LoVo (cell line): Measurements from ENCODE around the gene SOS2.
"Not testable (repeated sequence)": the region's sequence is repeated elsewhere in the genome, so short reads cannot be mapped to it uniquely, and the experiment has no call there.

Experiments used
- DNase-seq: peaks from one replicate; pipeline ENCODE4 v3.0.0-alpha.2; 2016; ENCODE audit warnings: low spot score

The SOS2 gene

GRCh38 chr14:50085570-50086320 is 145.6 kb downstream of the SOS2 start:
- DNase-seq, result no peak

- no peak for DNase-seq
These were observed 146.7 kb downstream of the SOS2 start for GRCh38 chr14:50084666-50085065.

GRCh38 chr14:50083467-50084337 is 147.7 kb downstream of the SOS2 start:
- DNase-seq, result no peak

GRCh38 chr14:50082784-50083466 is 148.5 kb downstream of the SOS2 start:
- DNase-seq, result no peak

GRCh38 chr14:50082308-50082742 is 149.1 kb downstream of the SOS2 start:
- no peak for DNase-seq

- DNase-seq, result not testable (repeated sequence)
These were observed 152.3 kb downstream of the SOS2 start for GRCh38 chr14:50079103-50079502.

- not testable (repeated sequence) for DNase-seq
These were observed 157.7 kb downstream of the SOS2 start for GRCh38 chr14:50073663-50074062.

GRCh38 chr14:50072395-50072794 is 159.0 kb downstream of the SOS2 start:
- DNase-seq, result no peak

GRCh38 chr14:50070840-50071548 is 160.4 kb downstream of the SOS2 start:
- DNase-seq, result no peak

- DNase-seq, result no peak
These were observed 161.1 kb downstream of the SOS2 start for GRCh38 chr14:50070230-50070629.

GRCh38 chr14:50069325-50069724 is 162.1 kb downstream of the SOS2 start:
- peak; percentile 54 for DNase-seq

- DNase-seq, result no peak
These were observed 162.9 kb downstream of the SOS2 start for GRCh38 chr14:50068496-50068895.

GRCh38 chr14:50067723-50068495 is 163.5 kb downstream of the SOS2 start:
- peak; percentile 94 for DNase-seq
